NCI-H146 (cell line): ENCODE data around the gene SEMA3C.

Experiments used
- DNase-seq: peaks from one replicate; lab custom pipeline; 2025; lab: John Stamatoyannopoulos, UW

The SEMA3C gene

DNA sequence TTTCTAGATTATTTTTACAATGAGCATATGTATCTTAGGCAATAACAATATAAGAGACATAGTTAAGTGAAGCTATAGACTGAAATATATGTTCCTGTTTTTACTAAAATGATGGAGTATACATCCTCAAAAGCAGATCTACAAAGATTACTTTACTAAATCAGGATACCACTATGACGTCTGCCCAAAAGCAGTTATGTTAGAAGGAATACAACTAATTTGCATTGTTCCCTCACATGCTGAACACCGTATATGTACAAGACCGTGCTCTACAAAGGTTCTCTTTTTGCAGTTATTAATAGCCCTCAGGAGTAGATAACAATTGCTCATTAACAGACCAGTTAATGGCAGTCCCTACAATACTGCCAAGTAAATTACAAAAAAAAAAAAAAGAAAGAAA, 143.0 kb downstream of the SEMA3C start:
- DNase-seq = no peak

DNA sequence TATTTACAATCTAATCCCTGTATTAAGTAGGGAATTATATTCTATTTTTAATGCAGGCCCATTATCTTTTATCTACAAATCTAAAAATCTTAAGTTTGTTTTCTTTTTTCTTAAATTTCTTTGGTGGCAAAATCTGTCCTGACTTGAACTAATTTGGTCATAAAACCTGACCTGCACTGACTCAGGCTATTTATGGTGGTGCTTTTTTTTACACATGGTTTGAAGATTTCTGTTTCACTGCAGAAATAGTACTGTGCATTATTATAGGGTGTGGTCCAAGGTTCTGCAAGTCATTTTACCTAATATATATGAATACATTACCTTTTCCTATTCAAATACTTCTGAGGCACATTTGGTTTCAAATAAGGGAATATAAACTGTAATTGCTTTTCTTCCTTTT, 143.4 kb downstream of the SEMA3C start:
- no peak for DNase-seq

GRCh38 chr7:80774843-80775242, 144.0 kb downstream of the SEMA3C start:
- DNase-seq = no peak

GRCh38 chr7:80773787-80774508, 144.9 kb downstream of the SEMA3C start:
- no peak for DNase-seq

GRCh38 chr7:80772347-80772993, 146.4 kb downstream of the SEMA3C start:
- DNase-seq = no peak

DNA sequence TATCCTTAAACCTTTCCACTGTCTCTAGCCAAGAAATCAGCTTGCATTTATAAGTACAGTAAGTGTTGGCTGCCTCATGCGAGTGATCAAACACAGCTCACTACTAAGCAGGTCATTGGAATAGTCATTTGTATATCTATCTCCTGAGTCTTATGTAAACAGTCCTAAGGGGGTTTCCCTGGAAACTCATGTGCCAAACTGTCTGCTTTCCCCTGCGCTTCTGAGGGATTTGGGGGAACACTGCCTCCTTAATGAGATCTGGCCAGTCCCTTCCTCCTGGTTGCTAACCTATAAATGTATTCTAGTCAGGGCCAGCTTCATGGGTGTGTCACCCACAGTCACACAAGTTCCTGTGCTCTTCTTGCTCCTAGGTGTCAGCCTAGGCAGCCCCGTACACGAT, 147.3 kb downstream of the SEMA3C start:
- no peak for DNase-seq

GRCh38 chr7:80770675-80771081, 148.2 kb downstream of the SEMA3C start:
- DNase-seq = no peak

- no peak for DNase-seq
Measured at GRCh38 chr7:80770061-80770460, 148.8 kb downstream of the SEMA3C start.

DNA sequence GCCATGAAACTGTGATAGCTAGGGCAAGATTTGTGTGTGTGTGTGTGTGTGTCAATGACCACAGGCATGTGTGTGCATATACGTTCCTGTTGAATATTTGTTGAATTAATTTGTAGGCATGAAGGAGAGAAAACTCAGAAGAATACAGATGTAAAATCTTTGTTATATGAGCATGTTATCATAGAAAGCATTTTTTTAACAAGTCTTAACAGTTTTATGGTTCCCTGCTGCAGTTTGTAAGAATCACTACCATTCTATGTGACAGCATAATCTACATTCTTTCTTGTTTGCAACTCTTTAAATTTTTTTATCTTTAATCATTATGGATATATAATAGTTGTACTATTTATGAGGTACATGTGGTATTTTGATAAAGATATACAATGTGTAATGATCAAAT, 150.1 kb downstream of the SEMA3C start:
- no peak for DNase-seq

DNA sequence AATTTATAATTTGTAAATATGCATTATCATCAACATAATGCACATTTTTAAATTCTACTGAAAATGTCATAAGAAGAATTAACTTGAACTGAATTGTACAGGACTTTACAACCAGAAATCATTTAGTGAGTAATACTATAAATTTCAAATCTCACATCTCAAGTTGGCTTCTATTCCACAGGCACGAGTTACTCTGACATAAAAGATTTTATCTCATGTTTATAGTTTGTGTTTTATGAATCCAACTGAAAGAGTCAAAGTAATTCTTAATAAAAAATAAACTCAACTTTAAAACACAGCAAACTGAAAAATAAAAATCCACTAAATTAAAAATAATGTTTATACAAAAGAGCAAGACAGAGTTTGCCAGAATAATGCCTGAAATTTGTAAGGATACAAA, 151.2 kb downstream of the SEMA3C start:
- DNase-seq = no peak

GRCh38 chr7:80766724-80767123, 152.1 kb downstream of the SEMA3C start:
- DNase-seq = no peak

DNA sequence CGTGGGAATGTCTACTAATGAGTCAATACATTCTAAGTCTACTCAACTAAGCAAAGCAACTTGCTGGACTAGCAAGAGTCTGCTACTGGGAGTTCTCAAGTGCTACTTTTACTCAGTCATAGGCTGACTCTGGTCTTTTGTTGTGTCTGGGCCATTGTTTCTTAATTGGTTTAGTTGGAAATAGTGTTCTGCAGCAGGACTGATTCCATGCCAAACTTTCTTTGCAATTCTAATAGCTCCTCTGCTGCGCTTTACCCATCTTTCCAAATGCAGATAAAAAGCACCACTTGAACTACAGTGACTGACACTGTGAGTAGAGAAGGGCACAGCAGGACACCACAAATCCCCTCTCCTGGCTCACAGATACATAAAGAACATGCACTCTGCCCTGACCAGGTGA, 154.7 kb downstream of the SEMA3C start:
- no peak for DNase-seq

DNA sequence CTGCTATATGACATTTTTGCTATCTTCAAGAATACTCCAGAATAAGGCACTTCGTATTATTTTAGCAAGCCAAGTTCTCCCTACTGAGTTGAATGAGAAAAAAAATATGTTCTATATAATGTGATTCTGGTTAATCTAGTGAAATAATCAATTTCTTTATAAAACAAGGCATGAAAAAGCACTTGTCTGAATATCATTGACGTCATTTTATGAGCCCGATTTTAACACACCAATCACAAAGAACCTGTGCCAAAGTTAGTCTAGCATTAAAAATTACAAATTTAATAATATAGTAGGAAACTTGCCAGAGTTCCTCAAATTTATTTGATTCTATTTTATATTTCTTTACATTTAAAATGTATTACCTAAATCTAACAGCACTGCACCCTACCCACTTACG, 155.1 kb downstream of the SEMA3C start:
- DNase-seq = no peak

GRCh38 chr7:80763289-80763688, 155.6 kb downstream of the SEMA3C start:
- DNase-seq = no peak

DNA sequence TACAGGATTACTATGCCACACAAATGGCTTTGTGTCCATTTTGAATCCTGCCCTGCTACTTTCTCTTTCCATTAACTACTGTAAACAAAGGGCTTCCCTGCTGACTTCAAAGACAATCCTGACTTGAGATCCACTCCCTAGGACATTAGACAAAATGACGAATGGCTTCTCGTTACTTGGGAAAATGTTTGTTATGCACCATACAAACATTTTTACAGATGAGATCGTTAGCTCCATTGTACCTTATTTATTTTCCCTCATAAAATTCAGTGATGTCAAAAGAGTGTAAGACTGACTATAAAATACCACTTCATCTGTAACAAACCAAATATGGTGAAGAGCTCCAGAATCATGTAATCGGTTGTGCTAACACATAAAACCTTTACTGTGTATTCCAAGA, 158.6 kb downstream of the SEMA3C start:
- DNase-seq = no peak

DNA sequence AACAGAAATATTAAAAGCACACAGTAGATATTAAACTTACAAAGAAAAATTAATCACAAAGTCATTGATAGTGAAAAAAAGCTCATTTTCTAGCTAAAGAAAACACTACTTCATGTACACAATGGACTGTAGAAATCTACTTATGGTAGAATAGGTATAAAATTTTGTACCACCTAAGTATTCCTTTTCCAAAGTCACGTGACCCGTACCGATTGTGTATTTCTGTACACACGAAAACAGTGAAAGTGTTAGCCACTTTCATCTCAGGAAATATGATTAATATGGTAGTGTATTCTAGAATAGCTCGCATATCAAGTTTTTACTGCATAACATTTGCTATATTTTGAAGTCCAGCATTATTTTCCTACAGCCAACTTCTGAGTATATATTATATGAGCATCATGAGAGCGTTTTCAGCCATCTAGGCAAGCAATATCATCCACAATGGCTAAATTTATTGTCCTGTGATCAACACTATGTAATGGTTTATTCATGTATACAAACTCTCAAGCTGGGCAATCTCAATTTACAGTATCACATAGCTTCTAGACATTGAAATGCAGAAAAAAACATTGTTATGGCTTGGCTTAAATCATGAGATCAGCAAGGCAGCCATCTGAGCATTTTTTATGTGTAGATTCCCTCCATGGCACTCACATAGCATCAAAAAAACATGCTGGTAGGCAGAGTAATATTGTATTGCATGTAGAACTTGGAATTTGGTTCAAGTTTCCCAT, 165.7 kb downstream of the SEMA3C start:
- DNase-seq = no peak

DNA sequence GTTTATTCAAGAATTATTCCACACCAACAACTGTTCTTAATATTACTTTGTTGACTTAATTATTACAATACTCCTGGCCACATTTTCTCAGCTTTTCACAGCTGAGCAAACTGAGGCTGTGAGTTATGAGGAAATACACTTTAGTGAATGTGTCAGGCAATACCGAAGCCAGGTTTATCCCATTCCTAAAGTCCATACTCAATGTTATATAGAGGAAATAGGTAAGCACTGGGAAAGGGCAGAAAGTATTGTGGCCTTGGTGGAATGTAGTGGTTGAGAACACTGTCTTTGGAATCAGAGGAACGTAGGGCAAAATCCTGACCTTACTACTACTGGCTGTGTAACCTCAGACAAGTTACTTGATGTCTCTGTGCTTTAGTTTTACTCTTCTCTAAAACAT, 169.6 kb downstream of the SEMA3C start:
- no peak for DNase-seq

GRCh38 chr7:80748363-80749042, 170.3 kb downstream of the SEMA3C start:
- no peak for DNase-seq

DNA sequence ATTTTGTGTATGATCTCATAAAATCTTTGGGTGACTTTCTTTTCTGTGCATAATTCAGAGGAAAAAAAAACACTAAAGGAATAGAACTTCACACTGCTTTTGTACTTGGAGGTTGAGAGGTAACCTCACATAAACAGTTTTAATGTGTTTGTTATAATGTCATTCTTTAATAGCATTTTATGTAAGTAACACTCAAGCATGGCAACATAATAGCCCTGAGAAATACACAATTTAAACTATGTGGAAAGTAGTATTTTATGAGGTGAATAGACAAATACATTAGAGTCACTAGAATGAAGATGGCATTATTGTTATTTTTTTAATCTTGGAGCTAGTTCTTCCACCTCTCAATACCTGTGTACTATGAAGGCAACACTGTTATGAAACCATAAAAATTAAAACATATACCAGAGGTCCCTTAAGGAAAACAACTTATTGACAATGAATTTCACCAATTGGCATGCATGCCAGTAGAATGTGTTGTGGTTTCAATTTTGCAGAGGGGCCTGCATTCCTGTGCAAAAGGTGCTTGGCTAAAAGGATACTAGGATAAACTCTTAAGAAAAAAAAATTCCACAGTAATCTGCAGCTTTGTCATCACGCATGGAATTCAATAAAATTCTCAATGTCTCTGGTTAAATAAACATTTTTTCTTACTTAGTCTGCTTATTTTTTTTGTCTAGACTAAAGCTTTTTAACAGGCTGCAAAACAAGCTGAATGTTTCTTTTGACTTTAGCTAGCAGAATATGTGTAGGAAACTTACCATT, 177.9 kb downstream of the SEMA3C start:
- DNase-seq = no peak

GRCh38 chr7:80736371-80737125, 182.3 kb downstream of the SEMA3C start:
- no peak for DNase-seq

GRCh38 chr7:80735330-80735729, 183.5 kb downstream of the SEMA3C start:
- DNase-seq = no peak
